Hematopoietic multipotent progenitor cell treated with erythropoietin and hydrocortisone succinate and interleukin-3 and kit ligand, for 4 days (in vitro differentiated cells): Measurements from ENCODE around the gene RBM39.
"Not testable (repeated sequence)": the region's sequence is repeated elsewhere in the genome, so short reads cannot be mapped to it uniquely, and the experiment has no call there.

Experiments
- DNase-seq: peaks from one replicate; pipeline ENCODE4 v3.0.0-alpha.2; 2015

RBM39 gene

DNA sequence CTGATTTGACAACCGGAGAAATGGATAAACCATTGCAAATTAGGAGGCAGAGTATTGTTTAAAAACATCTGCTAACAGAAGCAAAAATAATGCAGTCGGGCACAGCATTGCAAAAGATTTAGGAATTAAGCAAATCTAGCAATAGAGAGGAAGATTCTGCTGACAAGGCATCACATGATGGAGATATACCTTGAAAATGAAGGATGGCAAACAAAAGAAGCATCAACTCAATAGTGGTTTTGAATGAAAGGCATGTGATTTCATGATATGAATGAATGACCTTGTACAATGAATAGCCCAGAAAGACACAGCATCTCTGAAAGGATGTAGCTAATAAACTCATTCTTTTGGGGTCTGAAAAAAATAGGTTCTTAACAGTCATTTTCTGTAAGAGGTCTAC is 8.6 kb upstream of the RBM39 start:
- no peak for DNase-seq

DNA sequence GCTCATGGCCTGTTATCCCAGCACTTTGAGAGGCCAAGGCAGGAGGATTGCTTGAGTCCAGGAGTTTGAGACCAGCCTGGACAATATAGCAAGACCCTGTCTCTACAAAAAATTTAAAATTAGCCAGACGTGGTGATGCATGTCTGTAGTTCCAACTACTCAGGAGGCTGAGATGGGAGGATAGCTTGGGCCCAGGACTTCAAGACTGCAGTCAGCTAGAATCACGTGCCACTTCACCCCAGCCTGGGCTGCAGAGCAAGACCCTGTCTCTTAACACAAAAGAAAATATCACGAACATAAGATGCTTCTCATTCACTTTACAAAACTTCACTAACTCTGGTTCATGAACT is 2.4 kb upstream of the RBM39 start:
- DNase-seq = not testable (repeated sequence)

- DNase-seq = peak; percentile 67
Measured at GRCh38 chr20:35743693-35744491, 1.8 kb upstream of the RBM39 start.

GRCh38 chr20:35742741-35743523 is 872 bp upstream of the RBM39 start:
- peak; percentile 75 for DNase-seq

DNA sequence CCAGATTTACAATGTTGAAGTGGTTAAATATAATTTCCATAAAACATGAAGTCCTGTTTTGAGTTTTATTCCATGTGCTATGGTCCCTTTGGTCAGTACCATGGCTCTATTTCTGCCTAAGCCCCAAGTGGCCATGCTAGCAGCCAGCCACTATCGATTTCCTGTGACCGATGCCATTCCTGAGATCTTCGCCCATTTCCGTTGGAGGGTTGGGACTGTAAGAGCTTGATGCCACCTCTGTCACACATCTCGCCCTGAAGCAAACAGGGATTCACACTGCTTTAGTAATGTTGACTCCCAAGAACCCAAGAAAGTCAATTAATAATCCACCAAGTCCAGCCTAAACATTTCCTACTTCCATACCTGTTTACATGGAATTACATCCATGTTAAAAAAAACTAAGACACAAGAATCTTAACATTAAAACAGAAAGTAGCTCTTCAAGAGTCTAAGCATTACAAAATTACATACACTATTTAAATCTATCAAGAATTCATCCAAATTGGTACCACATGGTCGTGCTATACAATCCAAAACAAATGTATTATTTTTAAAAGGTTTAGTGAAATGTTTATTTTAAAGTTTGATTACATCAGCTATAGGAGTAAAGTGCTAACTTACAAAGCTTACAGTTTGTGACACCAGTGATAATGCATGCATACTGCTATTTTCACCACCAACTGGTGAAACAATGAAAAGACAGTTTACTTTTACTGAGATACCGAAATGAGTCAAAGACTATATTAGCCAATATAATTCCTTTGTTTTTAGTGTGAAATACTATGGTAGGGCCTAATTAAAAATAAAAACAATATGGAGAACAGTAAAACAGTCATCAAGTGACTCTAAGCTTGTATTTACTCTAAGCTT is 2.5 kb downstream of the RBM39 start:
- DNase-seq = peak; percentile 77

DNA sequence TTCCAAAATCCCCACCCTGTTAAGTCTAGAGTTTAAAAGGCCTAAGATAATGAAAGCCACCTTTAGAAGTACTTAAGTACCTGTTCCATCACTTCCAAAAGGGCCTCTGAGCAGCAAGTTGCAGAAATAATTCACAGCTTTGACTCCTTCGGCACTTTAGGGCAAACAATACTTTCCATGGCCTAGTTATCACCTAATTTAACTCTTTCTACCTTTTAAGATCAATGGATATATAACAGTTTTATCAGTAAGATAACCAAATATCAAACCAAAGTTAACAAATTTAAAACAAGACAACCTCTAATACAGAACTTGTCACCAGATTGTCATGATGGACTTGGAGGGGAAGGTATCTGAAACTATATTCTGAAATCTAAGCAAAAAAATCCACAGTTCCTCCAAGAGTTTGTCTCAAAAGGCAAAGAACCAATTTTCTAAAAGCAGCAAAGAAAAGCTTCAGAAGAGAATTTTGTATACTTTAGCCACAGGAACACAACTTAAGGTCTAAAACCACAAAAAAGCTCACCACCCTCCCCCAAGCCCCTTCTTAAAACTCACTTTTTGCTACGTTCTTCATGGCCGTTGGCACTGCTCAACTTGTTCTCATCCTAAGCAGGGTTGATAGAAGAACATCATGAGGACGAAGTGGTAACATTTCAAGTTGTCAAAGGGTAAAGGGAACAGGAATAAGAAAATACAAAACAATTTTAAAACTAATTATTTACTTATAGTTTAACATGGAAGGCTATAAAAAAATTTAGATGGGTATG is 3.5 kb downstream of the RBM39 start:
- no peak for DNase-seq

DNA sequence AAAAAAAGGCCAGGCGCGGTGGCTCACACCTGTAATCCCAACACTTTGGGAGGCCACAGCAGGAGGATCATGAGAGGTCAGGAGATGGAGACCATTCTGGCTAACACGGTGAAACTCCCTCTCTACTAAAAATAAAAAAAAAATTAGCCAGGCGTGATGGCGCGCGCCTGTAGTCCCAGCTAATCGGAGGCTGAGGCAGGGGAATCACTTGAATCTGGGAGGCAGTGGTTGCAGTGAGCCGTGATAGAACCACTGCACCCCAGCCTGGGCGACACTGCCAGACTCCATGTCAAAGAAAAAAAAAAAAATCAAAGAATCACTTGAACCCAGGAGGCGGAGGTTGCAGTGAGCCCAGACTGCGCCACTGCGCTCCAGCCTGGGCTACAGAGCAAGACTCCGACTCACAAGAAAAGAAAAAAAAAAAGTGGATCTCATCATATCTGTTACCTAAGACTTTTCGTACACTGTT is 4.2 kb downstream of the RBM39 start:
- DNase-seq = no peak

GRCh38 chr20:35735826-35736470 is 6.1 kb downstream of the RBM39 start:
- DNase-seq = no peak

- DNase-seq = no peak
Measured at GRCh38 chr20:35734777-35735649, 7.0 kb downstream of the RBM39 start.

DNA sequence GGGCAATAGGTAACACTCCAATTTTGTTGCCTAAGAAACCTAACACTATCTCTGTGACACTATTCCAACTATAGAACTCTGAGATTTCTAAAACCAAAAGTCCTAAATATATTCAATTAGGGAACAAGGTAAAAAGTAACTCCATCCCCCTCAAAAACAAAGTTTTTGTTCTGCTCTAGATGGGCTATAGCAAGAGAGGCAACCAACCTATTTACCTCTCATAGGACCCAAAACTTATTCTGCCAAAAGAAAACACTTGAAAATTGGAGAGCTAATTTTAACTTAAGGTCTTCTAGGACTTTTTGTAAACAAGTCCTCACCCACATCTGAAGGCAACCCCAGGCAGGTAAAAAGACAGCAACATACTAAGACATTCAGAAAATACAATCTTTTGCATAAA is 7.7 kb downstream of the RBM39 start:
- DNase-seq = no peak

GRCh38 chr20:35732644-35732982 is 9.4 kb downstream of the RBM39 start:
- DNase-seq = no peak

DNA sequence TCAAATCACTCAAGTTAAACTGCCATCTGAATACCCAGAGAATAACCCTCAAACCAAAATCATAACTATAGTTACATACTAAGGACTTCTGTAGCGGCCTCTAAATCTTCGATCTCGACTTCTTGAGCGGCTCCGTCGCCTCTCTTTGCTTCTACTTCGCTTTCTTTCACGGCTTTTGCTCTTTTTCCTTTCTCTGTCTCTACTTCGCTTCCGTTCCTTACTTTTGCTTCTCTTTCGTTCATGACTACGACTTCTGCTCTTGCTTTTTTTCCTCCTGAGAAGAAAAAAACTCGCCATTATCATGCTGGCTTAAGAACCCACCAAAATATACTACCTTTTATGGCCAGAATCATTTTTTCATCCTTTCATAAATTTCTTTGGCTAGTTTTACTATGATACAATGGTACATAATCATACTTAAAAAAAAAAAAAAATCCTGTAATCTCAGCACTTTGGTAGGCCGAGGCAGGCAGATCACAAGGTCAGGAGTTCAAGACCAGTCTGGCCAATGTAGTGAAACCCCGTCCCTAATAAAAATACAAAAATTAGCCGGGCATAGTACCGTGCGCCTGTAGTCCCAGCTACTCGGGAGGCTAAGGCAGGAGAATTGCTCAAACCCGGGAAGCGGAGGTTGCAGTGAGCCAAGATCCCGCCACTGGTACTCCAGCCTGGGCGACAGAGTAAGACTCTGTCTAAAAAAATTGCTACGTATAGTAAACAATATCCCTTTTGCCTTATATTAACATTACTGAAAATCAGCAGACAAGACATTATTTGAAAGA is 10.0 kb downstream of the RBM39 start:
- no peak for DNase-seq

GRCh38 chr20:35731469-35731788 is 10.6 kb downstream of the RBM39 start:
- DNase-seq = no peak

DNA sequence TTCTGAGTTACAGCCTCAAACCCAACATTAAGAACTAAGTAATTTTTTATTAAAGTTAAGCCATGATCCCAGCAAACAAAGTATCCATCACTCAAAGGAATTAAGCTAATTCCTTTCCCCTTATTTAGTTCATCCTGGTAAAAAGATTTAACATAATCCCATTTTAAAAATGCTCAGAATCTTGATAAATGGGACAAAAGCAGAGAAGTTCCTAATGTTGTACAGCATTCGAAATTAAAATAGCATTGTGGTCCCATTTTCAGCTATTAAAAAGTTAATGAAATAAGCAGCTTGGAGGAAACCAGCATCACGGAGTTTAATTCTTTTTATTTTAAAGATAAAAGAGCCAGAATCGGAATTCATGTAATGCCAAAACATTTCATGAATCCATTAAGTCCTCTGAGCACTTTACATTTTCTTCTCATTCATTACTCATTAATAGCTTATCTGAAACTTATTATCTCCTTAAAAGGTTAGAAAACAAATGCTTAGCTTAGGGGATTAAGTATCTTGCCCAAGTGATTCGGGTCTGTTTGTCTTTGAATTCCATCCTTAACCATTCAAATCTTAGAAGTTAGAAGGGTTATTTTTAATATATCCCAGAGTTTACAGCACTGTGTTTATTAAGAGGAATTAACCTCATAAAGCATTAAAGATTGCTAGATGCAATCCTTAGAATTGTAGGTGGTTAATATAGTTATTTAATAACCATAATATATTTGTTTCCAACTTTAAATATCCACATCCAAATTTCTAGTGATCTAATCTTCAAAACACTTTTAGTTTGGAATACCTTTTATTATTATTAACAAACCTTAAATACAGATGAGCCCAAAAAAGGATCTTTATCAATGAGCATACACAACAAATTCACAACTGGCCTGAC is 11.2 kb downstream of the RBM39 start:
- DNase-seq = no peak

DNA sequence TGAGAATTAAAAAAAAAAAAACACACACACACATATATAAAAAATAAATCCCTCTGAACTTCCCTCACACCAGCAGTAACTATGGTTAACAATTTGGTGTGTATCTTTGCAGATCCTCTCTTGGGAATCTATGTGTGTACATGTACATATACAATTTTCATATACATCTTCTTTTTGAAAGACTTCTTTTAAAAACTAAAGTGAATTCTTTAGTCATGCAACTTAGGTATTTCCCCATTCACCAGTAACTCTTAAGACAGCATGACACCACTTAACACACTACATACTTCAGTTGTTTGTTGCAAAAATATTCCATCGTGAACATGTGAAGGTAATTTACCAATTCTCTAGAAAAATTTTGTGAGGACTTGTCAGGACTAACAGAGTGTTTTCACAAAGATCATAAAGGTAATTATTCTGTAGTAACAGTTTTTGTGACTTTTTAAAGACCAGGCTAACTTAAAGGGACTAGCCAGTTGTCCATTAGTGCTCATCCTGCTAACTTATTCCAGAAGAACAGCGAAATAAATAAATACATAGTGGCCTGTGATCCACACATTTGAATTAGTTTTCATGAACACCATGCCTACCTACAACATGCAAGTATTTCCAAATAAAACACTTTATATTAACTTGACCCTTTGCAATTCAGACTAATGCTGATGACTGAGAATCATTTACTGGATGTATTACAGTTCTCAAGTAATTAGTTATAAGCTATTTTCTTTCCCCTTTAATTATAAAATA is 12.1 kb downstream of the RBM39 start:
- no peak for DNase-seq

- DNase-seq = no peak
Measured at GRCh38 chr20:35729283-35729807, 12.7 kb downstream of the RBM39 start.

DNA sequence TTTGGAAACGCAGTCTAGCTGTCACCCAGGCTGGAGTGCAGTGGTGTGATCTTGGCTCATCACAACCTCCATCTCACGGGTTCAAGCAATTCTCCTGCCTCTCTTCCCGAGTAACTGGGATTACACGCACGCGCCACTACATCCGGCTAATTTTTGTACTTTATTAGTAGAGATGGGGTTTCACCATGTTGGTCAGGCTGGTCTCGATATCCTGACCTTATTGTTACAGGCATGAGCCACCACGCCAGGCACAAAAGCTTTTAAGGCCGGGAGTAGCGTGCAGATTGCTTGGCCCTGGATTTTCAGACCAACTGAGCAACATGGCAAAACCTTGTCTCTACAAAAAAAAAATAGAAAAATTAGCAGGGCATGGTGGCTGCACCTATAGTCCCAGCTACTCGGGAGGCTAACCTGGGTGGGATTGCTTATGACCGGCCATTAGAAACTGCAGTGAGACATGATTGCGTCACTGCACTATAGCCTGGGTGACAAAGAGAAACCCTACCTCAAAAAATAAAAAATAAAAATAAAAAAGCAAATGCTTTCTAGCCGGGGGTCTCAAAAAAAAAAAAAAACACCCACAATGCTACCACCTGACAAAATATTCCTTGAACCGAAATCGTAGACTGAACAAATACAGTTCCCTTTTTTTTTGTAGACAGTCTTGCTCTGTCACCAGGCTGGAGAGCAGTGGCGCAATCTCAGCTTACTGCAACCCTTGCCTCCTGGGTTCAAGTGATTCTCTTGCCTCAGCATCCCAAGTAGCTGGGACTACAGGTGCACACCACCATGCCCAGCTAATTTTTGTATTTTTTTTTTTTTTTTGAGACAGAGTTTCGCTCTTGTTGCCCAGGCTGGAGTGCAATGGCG is 15.0 kb downstream of the RBM39 start:
- peak; percentile 31 for DNase-seq
